Dermis microvascular lymphatic vessel endothelial cell (primary cell): ENCODE measurements around the gene IL11. TPM values are rescaled to one million over a fixed set of nuclear protein-coding genes. Genes with fewer than 3 reads are reported as not detected.
A peak's percentile ranks its signal among the peaks of the same experiment; 100 is the strongest.

Source experiments
- DNase-seq, 2 donors: peaks; one replicate each; pipeline versions ENCODE4 v3.0.0 to v3.0.0-alpha.2; 2010; ENCODE audit warnings: low read depth in 2 of 2
- total RNA-seq: library from RNA; depleted of rRNA; stranded (reverse); fragments of >200 nt; gene quantifications from 2 replicates; pipeline ENCODE4 v1.2.1, GENCODE V29; 2014

IL11 gene
- total RNA-seq, 1 donor from 2014 or later, result under 0.01 TPM

DNA sequence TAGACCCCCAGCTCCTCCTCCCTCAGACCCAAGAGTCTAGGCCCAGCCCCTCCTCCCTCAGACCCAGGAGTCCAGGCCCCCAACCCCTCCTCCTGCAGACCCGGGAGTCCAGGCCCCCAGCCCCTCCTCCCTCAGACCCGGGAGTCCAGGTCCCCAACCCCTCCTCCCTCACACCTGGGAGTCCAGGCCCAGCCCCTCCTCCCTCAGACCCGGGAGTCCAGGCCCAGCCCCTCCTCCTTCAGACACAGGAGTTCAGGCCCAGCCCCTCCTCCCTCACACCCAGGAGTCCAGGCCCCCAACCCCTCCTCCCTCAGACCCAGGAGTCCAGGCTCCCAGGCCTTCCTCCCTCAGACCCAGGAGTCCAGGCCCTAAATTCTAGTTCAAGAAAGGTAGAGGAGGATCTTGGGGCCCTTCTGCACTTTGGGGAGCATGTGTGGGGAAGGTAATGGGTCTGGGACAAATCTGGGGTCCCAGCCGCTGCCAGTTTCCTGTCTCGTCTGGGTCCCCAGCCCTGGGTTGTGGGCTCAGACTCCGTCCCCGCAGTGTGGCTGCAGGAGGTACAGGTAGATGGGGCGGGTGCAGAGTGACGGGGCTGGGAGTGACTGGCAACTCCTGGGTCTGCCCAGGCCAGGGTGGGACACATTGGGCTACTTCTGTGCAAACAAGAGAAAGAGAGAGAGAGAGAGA lies 3.2 kb upstream of the IL11 start:
- no peak for DNase-seq

- DNase-seq, result no peak
These were observed 2.2 kb upstream of the IL11 start for GRCh38 chr19:55372316-55373081.

- DNase-seq, result no peak
These were observed 484 bp downstream of the IL11 start for GRCh38 chr19:55369653-55370304.

GRCh38 chr19:55368701-55369563 lies 1.3 kb downstream of the IL11 start:
- no peak for DNase-seq

DNA sequence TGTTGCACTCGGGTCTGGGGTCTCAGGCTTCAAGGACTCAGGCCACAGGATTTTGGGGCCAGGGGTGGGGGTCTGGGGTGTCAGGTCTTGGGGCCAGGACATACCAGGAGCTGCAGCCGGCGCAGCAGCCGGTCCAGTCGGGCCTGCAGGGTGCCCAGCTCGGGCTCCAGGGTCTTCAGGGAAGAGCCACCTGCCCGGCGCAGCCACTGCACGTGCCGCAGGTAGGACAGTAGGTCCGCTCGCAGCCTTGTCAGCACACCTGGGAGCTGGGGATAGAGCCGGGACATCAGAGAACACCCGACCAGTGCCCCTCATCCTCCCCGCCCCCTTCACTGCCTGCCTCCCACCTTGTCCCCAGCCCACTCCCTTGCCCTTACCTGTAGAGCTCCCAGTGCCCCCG lies 2.2 kb downstream of the IL11 start:
- DNase-seq, result no peak

GRCh38 chr19:55366790-55367189 lies 3.5 kb downstream of the IL11 start:
- no peak for DNase-seq

DNA sequence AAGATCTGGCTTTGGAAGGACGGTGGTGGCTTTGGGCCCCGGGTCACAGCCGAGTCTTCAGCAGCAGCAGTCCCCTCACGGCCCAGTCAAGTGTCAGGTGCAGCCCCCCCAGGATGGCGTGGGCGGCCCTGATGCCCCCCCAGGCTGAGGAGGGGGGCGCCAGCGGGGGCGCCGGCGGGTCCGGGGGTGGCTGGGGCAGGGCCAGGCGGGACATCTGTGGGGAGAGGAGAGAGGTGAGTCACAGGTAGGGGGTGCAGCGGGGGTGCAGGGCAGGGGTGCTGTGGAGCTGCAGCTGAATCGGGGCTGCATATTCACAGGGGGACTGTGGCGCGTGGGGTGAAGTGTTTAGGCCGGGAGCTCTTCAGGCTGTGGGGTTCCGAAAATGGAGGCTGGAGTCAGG lies 4.3 kb downstream of the IL11 start:
- DNase-seq, result no peak

GRCh38 chr19:55365245-55365644 lies 5.0 kb downstream of the IL11 start:
- no peak for DNase-seq

DNA sequence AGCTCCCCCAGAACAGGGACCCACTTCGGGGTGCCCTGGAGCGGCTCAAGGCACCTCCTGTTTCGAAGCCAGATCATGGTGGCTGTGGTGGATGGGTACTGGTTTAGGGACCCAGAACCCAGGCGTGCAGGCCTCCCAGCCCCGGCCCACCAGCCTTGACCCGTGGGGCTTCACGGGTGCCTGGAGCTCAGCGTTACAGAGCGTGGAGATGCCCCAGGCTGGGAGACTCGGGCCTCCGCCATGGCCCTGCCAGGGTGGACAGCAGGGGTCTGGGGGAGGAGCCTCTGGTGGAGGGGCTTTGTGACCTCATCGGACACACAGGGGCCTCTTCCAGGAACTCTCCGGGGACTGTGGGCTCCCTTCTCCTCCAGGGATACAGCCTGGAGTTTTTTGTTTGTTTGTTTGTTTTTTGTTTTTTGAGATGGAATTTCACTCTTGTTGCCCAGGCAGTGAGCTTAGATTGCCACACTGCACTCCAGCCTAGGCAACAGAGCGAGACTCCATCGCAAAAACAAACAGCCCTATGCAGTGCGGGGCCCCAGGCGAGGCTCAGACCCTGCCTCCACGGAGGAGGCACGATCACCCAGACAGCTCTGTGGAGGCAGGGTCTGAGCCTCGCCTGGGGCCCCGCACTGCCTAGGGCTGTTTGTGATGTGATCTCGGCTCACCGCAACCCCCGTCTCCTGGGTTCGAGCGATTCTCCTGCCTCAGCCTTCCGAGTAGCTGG lies 7.1 kb downstream of the IL11 start, which contains the start of gene GARIN5B:
GARIN5B (minus strand) TSS at position 271 of the 727 bp plus-strand sequence; CDS start at position 77, 194 bp downstream.
- DNase-seq, result no peak

DNA sequence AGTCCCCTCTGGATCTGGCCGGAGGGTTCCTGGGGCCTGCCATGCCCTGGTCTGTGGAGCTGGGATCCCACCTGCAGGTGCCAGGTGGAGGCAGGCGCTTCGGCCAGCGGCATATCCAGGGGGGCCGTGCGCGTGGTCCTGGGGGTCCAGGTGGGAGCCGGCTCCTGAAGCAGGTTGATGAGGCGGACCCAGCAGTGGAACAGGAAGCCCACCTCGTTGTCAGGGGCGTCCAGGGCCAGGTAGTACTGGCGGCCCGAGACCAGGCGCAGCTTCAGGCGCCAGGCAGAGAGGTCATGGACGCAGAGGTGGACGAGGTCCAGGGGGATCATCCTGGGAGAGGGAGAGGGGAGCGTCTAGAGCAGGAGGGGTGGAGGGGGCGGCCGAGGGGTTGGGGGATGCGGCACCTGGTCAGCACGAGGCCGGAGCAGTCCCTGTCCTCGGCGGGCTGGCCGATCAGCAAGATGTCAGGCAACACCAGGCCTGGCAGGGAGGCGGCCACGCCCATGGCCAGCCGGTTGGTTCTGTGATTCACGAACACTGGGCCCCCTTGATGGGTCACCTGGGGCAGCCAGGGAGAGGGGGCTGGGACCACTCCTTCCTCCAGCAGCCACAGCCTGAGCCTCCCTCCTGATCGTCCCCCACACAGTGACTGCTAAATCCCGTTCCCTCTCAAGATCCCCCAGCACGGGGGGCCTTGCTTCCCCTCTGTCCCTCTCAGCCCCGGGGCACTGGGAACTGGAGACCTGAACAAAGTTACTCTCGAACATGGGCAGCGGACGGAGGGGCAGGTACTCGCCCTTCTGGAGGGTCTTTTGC lies 7.9 kb downstream of the IL11 start:
- no peak for DNase-seq

DNA sequence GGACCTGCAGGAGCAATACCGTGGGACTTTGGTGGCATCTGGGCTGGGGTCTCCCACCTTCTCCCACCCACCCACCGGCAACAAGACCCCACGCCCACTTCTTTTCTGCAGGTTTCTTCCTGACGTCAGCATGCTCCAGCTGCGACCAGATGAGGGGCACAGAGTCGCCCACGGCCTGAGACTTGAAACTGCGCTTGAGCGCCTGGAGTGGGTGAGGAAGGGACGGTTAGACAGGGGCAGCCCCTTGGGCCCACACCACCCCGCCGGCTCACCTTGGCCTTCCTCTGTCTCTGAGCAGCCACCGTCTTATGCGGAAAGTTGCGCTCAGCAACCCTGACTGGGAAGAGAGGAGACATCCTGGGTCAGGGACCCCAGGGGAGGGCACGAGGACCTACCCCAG lies 9.4 kb downstream of the IL11 start:
- DNase-seq, result no peak

GRCh38 chr19:55358943-55359908 lies 11.0 kb downstream of the IL11 start:
- peak; percentile 18 to 45 for DNase-seq

- DNase-seq, result no peak
These were observed 11.8 kb downstream of the IL11 start for GRCh38 chr19:55358493-55358892.

GRCh38 chr19:55355213-55355821 lies 14.9 kb downstream of the IL11 start:
- DNase-seq, result no peak

GRCh38 chr19:55354698-55355212 lies 15.5 kb downstream of the IL11 start, which contains the start of gene COX6B2:
COX6B2 (minus strand) TSS chr19:55354719; CDS start chr19:55354521, 198 bp downstream.
- no peak for DNase-seq

GRCh38 chr19:55353803-55354697 lies 16.2 kb downstream of the IL11 start:
- peak in 1 of 2 donors; percentile 66 for DNase-seq

DNA sequence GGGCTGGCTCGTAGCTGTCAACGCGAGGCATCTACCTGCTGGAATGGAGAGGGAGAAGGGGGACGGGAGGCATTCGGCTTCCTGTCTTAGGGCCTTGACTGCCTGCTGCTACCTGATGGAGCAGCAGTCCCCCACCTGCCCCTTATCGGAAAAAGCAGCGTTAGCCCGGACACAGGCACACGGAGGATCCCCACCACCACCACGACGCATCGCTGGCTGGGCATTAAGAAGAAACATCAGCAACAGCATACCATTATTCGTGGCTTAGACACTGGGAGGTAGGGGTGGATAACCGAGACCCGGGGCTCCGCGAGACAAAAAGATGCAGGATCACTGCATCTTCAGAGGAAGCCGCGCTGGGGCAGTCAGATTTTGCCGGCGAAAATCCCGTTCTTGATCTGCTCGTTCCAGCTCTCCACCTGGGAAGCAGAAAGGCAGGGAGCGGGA lies 16.9 kb downstream of the IL11 start:
- no peak for DNase-seq
